OCI-LY7 (cell line): ENCODE data around the gene SYT15. TPM values are rescaled to one million over a fixed set of nuclear protein-coding genes. Genes with fewer than 3 reads are reported as not detected.
"Not testable (repeated sequence)": the region's sequence is repeated elsewhere in the genome, so short reads cannot be mapped to it uniquely, and the experiment has no call there.

Experiments used
- BruUV-seq: library from RNA; stranded (reverse); fragments of 400-500 nt; replicated peaks from 2 replicates; lab custom pipeline; 2021; lab: Mats Ljungman, UMichigan
- CTCF ChIA-PET: fragments of 300-600 bp; sonication (Branson Sonifier 250); formaldehyde crosslinking; loops from one replicate; lab custom pipeline; 2022; ENCODE audit warnings: antibody characterized with exemption; ENCODE audit not compliant: unreplicated experiment; lab: Charles Lee
- POLR2A ChIA-PET: fragments of 300-600 bp; sonication (Branson Sonifier 250); formaldehyde crosslinking; loops from one replicate; lab custom pipeline; 2022; ENCODE audit warnings: antibody characterized with exemption; lab: Charles Lee
- DNase-seq: peaks from one replicate; pipeline ENCODE4 v3.0.0-alpha.2; 2015; ENCODE audit warnings: low spot score
- H2AFZ ChIP-seq: fragments of 200-600 bp; sonication (generic), shearing (Covaris generic); 2 replicates; pipeline ENCODE4 v1.6.1; 2014; ENCODE audit warnings: mild to moderate bottlenecking, antibody characterized with exemption, low read length, moderate library complexity
- H3K27ac ChIP-seq: fragments of 200-600 bp; sonication (generic); 2 replicates; pipeline ENCODE4 v1.5.1; 2014; ENCODE audit warnings: mixed run types, low read depth, mild to moderate bottlenecking, moderate library complexity, low read length, inconsistent platforms; ENCODE audit not compliant: poor library complexity, severe bottlenecking
- H3K36me3 ChIP-seq: fragments of 200-600 bp; sonication (generic); 2 replicates; pipeline ENCODE4 v1.6.1; 2014; ENCODE audit warnings: mild to moderate bottlenecking, antibody characterized with exemption, low read length, moderate library complexity, mixed read lengths; ENCODE audit not compliant: insufficient read depth
- H3K4me1 ChIP-seq: fragments of 200-600 bp; sonication (generic); 2 replicates; pipeline ENCODE4 v1.5.1; 2014; ENCODE audit warnings: mild to moderate bottlenecking, low read length; ENCODE audit not compliant: insufficient read depth, poor library complexity, severe bottlenecking
- H3K4me2 ChIP-seq: fragments of 200-600 bp; sonication (generic); 2 replicates; pipeline ENCODE4 v1.6.1; 2014; ENCODE audit warnings: mild to moderate bottlenecking, low read length
- H3K4me3 ChIP-seq: fragments of 200-600 bp; sonication (generic); 2 replicates; pipeline ENCODE4 v1.5.1; 2014; ENCODE audit warnings: mild to moderate bottlenecking, low read depth, low read length; ENCODE audit not compliant: poor library complexity, severe bottlenecking
- H3K79me2 ChIP-seq: fragments of 200-600 bp; sonication (generic); 2 replicates; pipeline ENCODE4 v1.6.1; 2016; ENCODE audit warnings: low read depth, mild to moderate bottlenecking, low read length, moderate library complexity, mixed read lengths; ENCODE audit not compliant: insufficient read depth
- H3K9me2 ChIP-seq: fragments of 200-600 bp; sonication (generic); 2 replicates; pipeline ENCODE4 v1.6.1; 2016; ENCODE audit warnings: mild to moderate bottlenecking, low read length, mixed read lengths; ENCODE audit not compliant: insufficient read depth
- H3K9me3 ChIP-seq: fragments of 200-600 bp; sonication (generic); 2 replicates; pipeline ENCODE4 v1.6.1; 2014; ENCODE audit warnings: mild to moderate bottlenecking, mixed run types, low read length, mixed read lengths
- H4K20me1 ChIP-seq: fragments of 200-600 bp; sonication (generic); 2 replicates; pipeline ENCODE4 v1.6.1; 2014; ENCODE audit warnings: mild to moderate bottlenecking, antibody characterized with exemption, low read length, moderate library complexity, mixed read lengths; ENCODE audit not compliant: insufficient read depth
- intact Hi-C: fragments of 100-400 bp; cut with micrococcal nuclease; formaldehyde crosslinking; loops from one replicate; pipeline ENCODE4 v1.10.0; 2022; ENCODE audit not compliant: unreplicated experiment
- total RNA-seq, 2 experiments: library from RNA; depleted of rRNA in 1 of 2; stranded (reverse); fragments of >200 nt in 1 of 2; shearing (Covaris generic) in 1 of 2; gene quantifications; 2 replicates each; pipeline ENCODE4 v1.2.3, GENCODE V29; 2014 to 2022

Gene SYT15
- total RNA-seq, 2 experiments from 2014 or later, result 0.25 to 2.1 TPM

DNA sequence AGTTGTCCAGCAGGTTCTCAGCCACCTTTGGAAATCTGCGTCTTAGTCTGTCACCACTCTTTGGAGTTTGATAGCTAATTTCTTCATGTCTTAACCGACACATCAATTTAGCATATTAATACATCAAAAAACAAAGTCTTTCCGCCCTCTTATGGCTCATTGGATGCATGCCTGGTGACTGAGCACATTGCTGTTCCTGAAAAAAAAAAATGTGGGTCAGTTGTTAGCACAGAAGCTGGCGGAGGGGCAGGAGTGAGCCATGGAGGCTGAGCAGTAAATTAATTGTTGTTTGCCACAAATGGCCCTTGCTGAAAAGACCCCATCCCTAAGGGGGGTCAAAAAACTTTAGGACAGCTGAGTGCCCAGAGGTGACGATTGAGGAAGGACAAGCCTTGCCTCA, 5.6 kb upstream of the SYT15 start:
- not testable (repeated sequence) for H3K36me3 ChIP-seq, H3K9me2 ChIP-seq, DNase-seq

DNA sequence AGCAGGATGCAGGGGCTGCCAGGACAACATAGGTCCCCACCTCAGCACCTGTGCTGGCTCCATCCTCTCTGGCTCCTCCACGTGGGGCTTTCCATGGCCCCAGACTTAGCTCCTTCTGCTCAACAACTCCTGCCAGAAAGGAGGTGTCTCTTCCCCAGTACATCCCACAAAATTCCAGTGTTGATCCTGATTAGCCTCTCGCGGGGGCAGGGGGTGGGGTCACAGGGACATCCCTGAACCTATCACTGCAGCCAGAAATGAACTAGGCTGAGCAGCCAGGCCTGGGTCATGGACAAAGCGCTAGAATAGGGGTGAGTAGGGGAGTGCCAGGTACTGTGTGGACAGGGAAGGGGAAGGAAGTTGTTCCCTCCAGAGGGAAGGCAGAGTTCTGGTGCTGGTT, 5.0 kb upstream of the SYT15 start:
- BruUV-seq, H3K36me3 ChIP-seq, H3K9me2 ChIP-seq, CTCF ChIA-PET, POLR2A ChIA-PET, H3K79me2 ChIP-seq, H3K4me1 ChIP-seq, H4K20me1 ChIP-seq, H3K27ac ChIP-seq, DNase-seq, H3K9me3 ChIP-seq, intact Hi-C loops, H3K4me2 ChIP-seq, H2AFZ ChIP-seq, H3K4me3 ChIP-seq: not testable (repeated sequence)

More for the DNA sequence above, 5.6 kb upstream of the SYT15 start:
- BruUV-seq, H2AFZ ChIP-seq, H3K27ac ChIP-seq, H3K4me1 ChIP-seq, H3K79me2 ChIP-seq, H4K20me1 ChIP-seq, H3K4me2 ChIP-seq, POLR2A ChIA-PET, H3K9me3 ChIP-seq, CTCF ChIA-PET, H3K4me3 ChIP-seq, intact Hi-C loops: not testable (repeated sequence)

DNA sequence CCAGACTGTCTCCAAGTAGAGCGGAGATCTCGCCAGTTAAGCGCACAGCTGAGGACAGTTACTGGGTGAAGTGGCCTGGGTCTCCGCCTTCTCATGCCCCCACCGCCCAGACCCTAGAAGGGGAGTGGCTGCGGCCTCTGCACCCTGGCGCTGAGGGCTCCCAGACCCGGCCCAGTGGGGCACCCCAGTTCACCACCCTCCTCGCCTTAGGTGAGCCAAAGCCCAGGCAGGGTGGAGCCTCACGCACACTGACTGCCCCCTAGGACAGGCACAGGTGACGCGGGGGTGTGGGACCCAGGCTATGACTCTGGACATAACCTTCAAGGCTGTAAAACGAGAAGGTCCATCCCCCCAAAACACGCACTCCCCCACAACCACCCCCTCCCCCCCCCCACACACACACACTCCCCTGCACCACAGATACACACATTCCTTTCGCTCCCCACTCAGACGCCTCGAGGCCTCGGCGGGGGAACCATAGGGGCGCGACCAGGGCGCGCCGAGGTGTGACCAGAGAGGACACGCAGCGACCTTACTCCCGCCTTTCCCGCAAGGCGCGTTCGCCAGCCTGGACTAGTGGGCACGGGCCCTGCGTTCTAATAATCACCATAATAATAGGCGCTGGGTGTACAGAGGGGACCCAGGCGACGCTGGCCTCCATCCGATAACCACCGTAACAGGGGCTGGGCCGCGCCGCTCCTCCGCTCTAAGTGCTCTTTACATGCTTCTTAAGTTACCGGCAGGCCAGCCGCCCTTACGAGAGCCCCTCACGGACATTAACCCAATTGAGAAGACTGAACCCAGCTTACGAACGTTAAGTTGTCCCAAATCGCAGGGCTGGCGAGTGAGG, 1.1 kb upstream of the SYT15 start:
- BruUV-seq, H3K36me3 ChIP-seq, H3K4me2 ChIP-seq, H3K4me3 ChIP-seq, H3K4me1 ChIP-seq, CTCF ChIA-PET, H3K79me2 ChIP-seq, H3K9me3 ChIP-seq, intact Hi-C loops, H3K27ac ChIP-seq, H4K20me1 ChIP-seq, DNase-seq, H2AFZ ChIP-seq, POLR2A ChIA-PET, H3K9me2 ChIP-seq: not testable (repeated sequence)

GRCh38 chr10:46579378-46579777, 450 bp downstream of the SYT15 start:
- CTCF ChIA-PET, POLR2A ChIA-PET, H3K36me3 ChIP-seq, intact Hi-C loops, H3K27ac ChIP-seq, H4K20me1 ChIP-seq, H3K4me3 ChIP-seq, H3K79me2 ChIP-seq, H3K9me3 ChIP-seq, H3K4me2 ChIP-seq, DNase-seq, H3K4me1 ChIP-seq, H2AFZ ChIP-seq, H3K9me2 ChIP-seq, BruUV-seq: not testable (repeated sequence)

DNA sequence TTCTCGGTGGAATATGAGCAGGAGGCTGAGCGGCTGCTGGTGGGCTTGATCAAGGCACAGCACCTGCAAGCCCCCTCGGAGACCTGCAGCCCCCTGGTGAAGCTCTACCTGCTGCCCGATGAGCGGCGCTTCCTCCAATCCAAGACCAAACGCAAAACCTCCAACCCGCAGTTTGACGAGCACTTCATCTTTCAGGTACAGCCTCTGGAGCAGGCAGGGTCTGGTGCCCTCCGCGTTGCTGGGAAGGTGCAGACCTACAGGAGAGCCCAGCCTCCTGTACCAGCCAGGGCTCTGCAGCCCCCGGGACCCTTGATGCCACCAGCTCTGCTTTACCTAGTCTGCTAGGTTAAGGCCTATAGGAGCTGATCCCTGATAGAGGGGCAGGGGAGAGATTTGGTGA, 3.1 kb downstream of the SYT15 start:
- H3K4me1 ChIP-seq, H3K79me2 ChIP-seq, CTCF ChIA-PET, H4K20me1 ChIP-seq, H3K36me3 ChIP-seq, H3K27ac ChIP-seq, BruUV-seq, intact Hi-C loops, H3K4me2 ChIP-seq, H3K9me2 ChIP-seq, H2AFZ ChIP-seq, H3K4me3 ChIP-seq, POLR2A ChIA-PET, DNase-seq, H3K9me3 ChIP-seq: not testable (repeated sequence)

GRCh38 chr10:46582568-46582967, 3.6 kb downstream of the SYT15 start:
- BruUV-seq, POLR2A ChIA-PET, H3K9me2 ChIP-seq, DNase-seq, intact Hi-C loops, H2AFZ ChIP-seq, H3K4me3 ChIP-seq, CTCF ChIA-PET, H3K79me2 ChIP-seq, H3K36me3 ChIP-seq, H3K9me3 ChIP-seq, H3K4me1 ChIP-seq, H3K4me2 ChIP-seq, H3K27ac ChIP-seq, H4K20me1 ChIP-seq: not testable (repeated sequence)
